Measurements from ENCODE around the gene GMPR.

GMPR gene

GRCh38 chr6:16286151-16286522 lies 47.8 kb downstream of the GMPR start:
- Histone ChIP-seq H3K4me1 (ENCODE audit: control insufficient read depth, insufficient read depth, low read length, unreplicated experiment) (no peaks in the 10 kb centered on the region), H2AFZ (ENCODE audit: low read length, unreplicated experiment) (no peak overlapping the region), H3K27me3 (ENCODE audit: insufficient read depth, low read length) (no peaks in the 10 kb centered on the region), H3K27ac (ENCODE audit: low read depth, low read length) (no peak overlapping the region), H3K4me3 (ENCODE audit: low read depth, low read length) (no peak overlapping the region), H3K36me3 (ENCODE audit: insufficient read depth, low read length) (no peaks in the 10 kb centered on the region), H3K79me2 (ENCODE audit: control insufficient read depth, insufficient read depth, low read length, unreplicated experiment) (no peaks in the 10 kb centered on the region)

- Histone ChIP-seq H2AFZ (ENCODE audit: low read length, unreplicated experiment) (no peak overlapping the region), H3K4me1 (ENCODE audit: control insufficient read depth, insufficient read depth, low read length, unreplicated experiment) (no peaks in the 10 kb centered on the region), H3K27me3 (ENCODE audit: insufficient read depth, low read length) (no peaks in the 10 kb centered on the region), H3K36me3 (ENCODE audit: insufficient read depth, low read length) (no peaks in the 10 kb centered on the region), H3K27ac (ENCODE audit: low read depth, low read length) (no peak overlapping the region), H3K79me2 (ENCODE audit: control insufficient read depth, insufficient read depth, low read length, unreplicated experiment) (no peaks in the 10 kb centered on the region), H3K4me3 (ENCODE audit: low read depth, low read length) (no peak overlapping the region)
These were observed 49.8 kb downstream of the GMPR start for GRCh38 chr6:16288163-16288562.

- Histone ChIP-seq H3K36me3 (ENCODE audit: insufficient read depth, low read length) (no peaks in the 10 kb centered on the region), H3K27ac (ENCODE audit: low read depth, low read length) (no peak overlapping the region), H3K79me2 (ENCODE audit: control insufficient read depth, insufficient read depth, low read length, unreplicated experiment) (no peaks in the 10 kb centered on the region), H3K4me1 (ENCODE audit: control insufficient read depth, insufficient read depth, low read length, unreplicated experiment) (no peaks in the 10 kb centered on the region), H3K4me3 (ENCODE audit: low read depth, low read length) (no peak overlapping the region), H3K27me3 (ENCODE audit: insufficient read depth, low read length) (no peaks in the 10 kb centered on the region), H2AFZ (ENCODE audit: low read length, unreplicated experiment) (no peak overlapping the region)
These were observed 53.4 kb downstream of the GMPR start for GRCh38 chr6:16291739-16292138.

- Histone ChIP-seq H3K4me3 (ENCODE audit: low read depth, low read length) (no peak overlapping the region), H2AFZ (ENCODE audit: low read length, unreplicated experiment) (no peak overlapping the region), H3K79me2 (ENCODE audit: control insufficient read depth, insufficient read depth, low read length, unreplicated experiment) (no peaks in the 10 kb centered on the region), H3K27ac (ENCODE audit: low read depth, low read length) (no peak overlapping the region), H3K4me1 (ENCODE audit: control insufficient read depth, insufficient read depth, low read length, unreplicated experiment) (no peaks in the 10 kb centered on the region), H3K36me3 (ENCODE audit: insufficient read depth, low read length) (no peaks in the 10 kb centered on the region), H3K27me3 (ENCODE audit: insufficient read depth, low read length) (no peaks in the 10 kb centered on the region)
These were observed 54.0 kb downstream of the GMPR start for GRCh38 chr6:16292432-16292831.

GRCh38 chr6:16292942-16293341 lies 54.6 kb downstream of the GMPR start:
- Histone ChIP-seq H3K79me2 (ENCODE audit: control insufficient read depth, insufficient read depth, low read length, unreplicated experiment) (no peaks in the 10 kb centered on the region), H3K27me3 (ENCODE audit: insufficient read depth, low read length) (no peaks in the 10 kb centered on the region), H3K4me1 (ENCODE audit: control insufficient read depth, insufficient read depth, low read length, unreplicated experiment) (no peaks in the 10 kb centered on the region), H3K27ac (ENCODE audit: low read depth, low read length) (no peak overlapping the region), H3K4me3 (ENCODE audit: low read depth, low read length) (no peak overlapping the region), H2AFZ (ENCODE audit: low read length, unreplicated experiment) (no peak overlapping the region), H3K36me3 (ENCODE audit: insufficient read depth, low read length) (no peaks in the 10 kb centered on the region)

- H2AFZ ChIP-seq (ENCODE audit: low read length, unreplicated experiment), result no peak overlapping the region
- H3K79me2 ChIP-seq (ENCODE audit: control insufficient read depth, insufficient read depth, low read length, unreplicated experiment), result no peaks in the 10 kb centered on the region
These were observed 56.0 kb downstream of the GMPR start for GRCh38 chr6:16294371-16294770.

GRCh38 chr6:16295060-16295459 lies 56.7 kb downstream of the GMPR start:
- Histone ChIP-seq H3K36me3 (ENCODE audit: insufficient read depth, low read length) (no peaks in the 10 kb centered on the region), H3K4me1 (ENCODE audit: control insufficient read depth, insufficient read depth, low read length, unreplicated experiment) (no peaks in the 10 kb centered on the region), H2AFZ (ENCODE audit: low read length, unreplicated experiment) (no peak overlapping the region), H3K4me3 (ENCODE audit: low read depth, low read length) (no peak overlapping the region), H3K27ac (ENCODE audit: low read depth, low read length) (no peak overlapping the region), H3K27me3 (ENCODE audit: insufficient read depth, low read length) (no peaks in the 10 kb centered on the region), H3K79me2 (ENCODE audit: control insufficient read depth, insufficient read depth, low read length, unreplicated experiment) (no peaks in the 10 kb centered on the region)

More at GRCh38 chr6:16294371-16294770, 56.0 kb downstream of the GMPR start:
- Histone ChIP-seq H3K4me1 (ENCODE audit: control insufficient read depth, insufficient read depth, low read length, unreplicated experiment) (no peaks in the 10 kb centered on the region), H3K4me3 (ENCODE audit: low read depth, low read length) (no peak overlapping the region), H3K27me3 (ENCODE audit: insufficient read depth, low read length) (no peaks in the 10 kb centered on the region), H3K27ac (ENCODE audit: low read depth, low read length) (no peak overlapping the region), H3K36me3 (ENCODE audit: insufficient read depth, low read length) (no peaks in the 10 kb centered on the region)

GRCh38 chr6:16295471-16295870 lies 57.1 kb downstream of the GMPR start:
- Histone ChIP-seq H3K27me3 (ENCODE audit: insufficient read depth, low read length) (no peaks in the 10 kb centered on the region), H3K36me3 (ENCODE audit: insufficient read depth, low read length) (no peaks in the 10 kb centered on the region), H2AFZ (ENCODE audit: low read length, unreplicated experiment) (no peak overlapping the region), H3K27ac (ENCODE audit: low read depth, low read length) (no peak overlapping the region), H3K4me1 (ENCODE audit: control insufficient read depth, insufficient read depth, low read length, unreplicated experiment) (no peaks in the 10 kb centered on the region), H3K4me3 (ENCODE audit: low read depth, low read length) (no peak overlapping the region), H3K79me2 (ENCODE audit: control insufficient read depth, insufficient read depth, low read length, unreplicated experiment) (no peaks in the 10 kb centered on the region)

- Histone ChIP-seq H3K4me3 (ENCODE audit: low read depth, low read length) (no peak overlapping the region), H3K27ac (ENCODE audit: low read depth, low read length) (no peak overlapping the region), H3K4me1 (ENCODE audit: control insufficient read depth, insufficient read depth, low read length, unreplicated experiment) (no peaks in the 10 kb centered on the region), H2AFZ (ENCODE audit: low read length, unreplicated experiment) (no peak overlapping the region), H3K79me2 (ENCODE audit: control insufficient read depth, insufficient read depth, low read length, unreplicated experiment) (no peaks in the 10 kb centered on the region), H3K27me3 (ENCODE audit: insufficient read depth, low read length) (no peaks in the 10 kb centered on the region), H3K36me3 (ENCODE audit: insufficient read depth, low read length) (no peaks in the 10 kb centered on the region)
These were observed 57.8 kb downstream of the GMPR start for GRCh38 chr6:16296061-16296670.

- Histone ChIP-seq H3K36me3 (ENCODE audit: insufficient read depth, low read length) (no peaks in the 10 kb centered on the region), H3K79me2 (ENCODE audit: control insufficient read depth, insufficient read depth, low read length, unreplicated experiment) (no peaks in the 10 kb centered on the region), H3K4me3 (ENCODE audit: low read depth, low read length) (no peak overlapping the region), H3K27ac (ENCODE audit: low read depth, low read length) (no peak overlapping the region), H3K27me3 (ENCODE audit: insufficient read depth, low read length) (no peaks in the 10 kb centered on the region), H2AFZ (ENCODE audit: low read length, unreplicated experiment) (no peak overlapping the region), H3K4me1 (ENCODE audit: control insufficient read depth, insufficient read depth, low read length, unreplicated experiment) (no peaks in the 10 kb centered on the region)
These were observed 61.5 kb downstream of the GMPR start for GRCh38 chr6:16299861-16300260.

GRCh38 chr6:16301511-16301910 lies 63.1 kb downstream of the GMPR start:
- H3K27ac ChIP-seq (ENCODE audit: low read depth, low read length), result no peak overlapping the region
- no peak overlapping the region for H3K4me3 ChIP-seq (ENCODE audit: low read depth, low read length)
- no peak overlapping the region for H2AFZ ChIP-seq (ENCODE audit: low read length, unreplicated experiment)
- H3K79me2 ChIP-seq (ENCODE audit: control insufficient read depth, insufficient read depth, low read length, unreplicated experiment), result no peaks in the 10 kb centered on the region
- H3K4me1 ChIP-seq (ENCODE audit: control insufficient read depth, insufficient read depth, low read length, unreplicated experiment), result no peaks in the 10 kb centered on the region
- no peaks in the 10 kb centered on the region for H3K36me3 ChIP-seq (ENCODE audit: insufficient read depth, low read length)
- no peaks in the 10 kb centered on the region for H3K27me3 ChIP-seq (ENCODE audit: insufficient read depth, low read length)
